ENCODE data around the gene FOXP4.

DNA sequence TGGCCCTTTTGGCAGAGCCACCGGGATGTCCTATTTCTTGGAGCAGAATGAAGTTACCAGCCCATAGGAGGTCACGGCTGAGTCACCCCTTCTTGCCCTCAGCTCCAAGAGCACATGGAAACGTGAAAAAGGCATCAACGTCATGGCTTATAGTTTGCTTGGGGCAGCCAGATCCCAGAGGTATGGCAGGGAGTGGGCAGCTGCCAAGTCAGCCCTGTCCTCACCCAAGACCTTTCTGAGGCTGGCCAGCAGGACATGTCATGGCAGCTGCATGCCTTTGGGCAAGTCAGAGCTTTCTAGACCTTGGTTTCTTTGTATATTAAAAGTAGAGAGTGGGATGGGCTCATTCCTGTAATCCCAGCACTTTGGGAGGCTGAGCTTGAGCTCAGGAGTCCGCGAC is 83.9 kb downstream of the FOXP4 start:
- TF ChIP-seq, protein P1, sequence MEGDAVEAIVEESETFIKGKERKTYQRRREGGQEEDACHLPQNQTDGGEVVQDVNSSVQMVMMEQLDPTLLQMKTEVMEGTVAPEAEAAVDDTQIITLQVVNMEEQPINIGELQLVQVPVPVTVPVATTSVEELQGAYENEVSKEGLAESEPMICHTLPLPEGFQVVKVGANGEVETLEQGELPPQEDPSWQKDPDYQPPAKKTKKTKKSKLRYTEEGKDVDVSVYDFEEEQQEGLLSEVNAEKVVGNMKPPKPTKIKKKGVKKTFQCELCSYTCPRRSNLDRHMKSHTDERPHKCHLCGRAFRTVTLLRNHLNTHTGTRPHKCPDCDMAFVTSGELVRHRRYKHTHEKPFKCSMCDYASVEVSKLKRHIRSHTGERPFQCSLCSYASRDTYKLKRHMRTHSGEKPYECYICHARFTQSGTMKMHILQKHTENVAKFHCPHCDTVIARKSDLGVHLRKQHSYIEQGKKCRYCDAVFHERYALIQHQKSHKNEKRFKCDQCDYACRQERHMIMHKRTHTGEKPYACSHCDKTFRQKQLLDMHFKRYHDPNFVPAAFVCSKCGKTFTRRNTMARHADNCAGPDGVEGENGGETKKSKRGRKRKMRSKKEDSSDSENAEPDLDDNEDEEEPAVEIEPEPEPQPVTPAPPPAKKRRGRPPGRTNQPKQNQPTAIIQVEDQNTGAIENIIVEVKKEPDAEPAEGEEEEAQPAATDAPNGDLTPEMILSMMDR (IDR thresholded peaks at IDR 0.05), result no peak
- TF ChIP-seq POLR2A (IDR thresholded peaks at IDR 0.05), result no peak

All from thyroid gland (tissue), 4 donors.